GM12878 (cell line): ENCODE measurements around the gene PLVAP.

ENCODE experiments used
- EP300 ChIP-seq, 2 experiments: fragments of 150-350 bp in 1 of 2; IDR thresholded peaks; 2 replicates each; pipeline ENCODE4 v1.6.1; 2011 to 2012; ENCODE audit warnings: low read depth in 2 of 2, low read length in 2 of 2, borderline replicate concordance in 1 of 2, improper control_type of control experiment in 1 of 2, inconsistent platforms in 1 of 2; ENCODE audit not compliant: control insufficient read depth in 1 of 2
- TF ChIP-seq, protein P1 (sequence below): fragments of 150-350 bp; IDR thresholded peaks from 2 replicates; pipeline ENCODE4 v1.6.1; 2016; ENCODE audit warnings: low read depth, low read length

- TF ChIP-seq, protein P1, sequence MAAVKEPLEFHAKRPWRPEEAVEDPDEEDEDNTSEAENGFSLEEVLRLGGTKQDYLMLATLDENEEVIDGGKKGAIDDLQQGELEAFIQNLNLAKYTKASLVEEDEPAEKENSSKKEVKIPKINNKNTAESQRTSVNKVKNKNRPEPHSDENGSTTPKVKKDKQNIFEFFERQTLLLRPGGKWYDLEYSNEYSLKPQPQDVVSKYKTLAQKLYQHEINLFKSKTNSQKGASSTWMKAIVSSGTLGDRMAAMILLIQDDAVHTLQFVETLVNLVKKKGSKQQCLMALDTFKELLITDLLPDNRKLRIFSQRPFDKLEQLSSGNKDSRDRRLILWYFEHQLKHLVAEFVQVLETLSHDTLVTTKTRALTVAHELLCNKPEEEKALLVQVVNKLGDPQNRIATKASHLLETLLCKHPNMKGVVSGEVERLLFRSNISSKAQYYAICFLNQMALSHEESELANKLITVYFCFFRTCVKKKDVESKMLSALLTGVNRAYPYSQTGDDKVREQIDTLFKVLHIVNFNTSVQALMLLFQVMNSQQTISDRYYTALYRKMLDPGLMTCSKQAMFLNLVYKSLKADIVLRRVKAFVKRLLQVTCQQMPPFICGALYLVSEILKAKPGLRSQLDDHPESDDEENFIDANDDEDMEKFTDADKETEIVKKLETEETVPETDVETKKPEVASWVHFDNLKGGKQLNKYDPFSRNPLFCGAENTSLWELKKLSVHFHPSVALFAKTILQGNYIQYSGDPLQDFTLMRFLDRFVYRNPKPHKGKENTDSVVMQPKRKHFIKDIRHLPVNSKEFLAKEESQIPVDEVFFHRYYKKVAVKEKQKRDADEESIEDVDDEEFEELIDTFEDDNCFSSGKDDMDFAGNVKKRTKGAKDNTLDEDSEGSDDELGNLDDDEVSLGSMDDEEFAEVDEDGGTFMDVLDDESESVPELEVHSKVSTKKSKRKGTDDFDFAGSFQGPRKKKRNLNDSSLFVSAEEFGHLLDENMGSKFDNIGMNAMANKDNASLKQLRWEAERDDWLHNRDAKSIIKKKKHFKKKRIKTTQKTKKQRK = no peak
- no peak for TF ChIP-seq EP300 (IDR thresholded peaks at IDR 0.05; ENCODE audit: borderline replicate concordance in 1 of 2, control insufficient read depth in 1 of 2, low read depth in 2 of 2, low read length in 2 of 2)
These were observed 43.4 kb upstream of the PLVAP start for GRCh38 chr19:17420475-17420924.
